B cell (primary cell): ENCODE measurements around the gene KIF4A. TPM values are rescaled to one million over a fixed set of nuclear protein-coding genes. Genes with fewer than 3 reads are reported as not detected.

Source experiments
- ATAC-seq: fragments of 200-7000 bp; cut with Tn5 transposase; one replicate; pipeline ENCODE4 v1.10.0; 2021; ENCODE audit warnings: low read depth, mild to moderate bottlenecking, moderate number of reproducible peaks, moderate library complexity
- CTCF ChIA-PET: fragments of 350-600 bp; sonication (Branson Sonifier 250); formaldehyde crosslinking; loops from one replicate; lab custom pipeline; 2021; ENCODE audit warnings: antibody characterized with exemption, inconsistent platforms; lab: Charles Lee
- POLR2A ChIA-PET: fragments of 350-600 bp; sonication (Branson Sonifier 250); formaldehyde crosslinking; loops from one replicate; lab custom pipeline; 2021; ENCODE audit warnings: antibody characterized with exemption; lab: Charles Lee
- DNase-seq: peaks from one replicate; pipeline ENCODE4 v3.0.0; 2013
- H2AFZ ChIP-seq: 2 replicates; pipeline ENCODE4 v1.6.1; 2012; ENCODE audit warnings: mild to moderate bottlenecking, low read depth, low read length; ENCODE audit not compliant: insufficient read depth, poor library complexity, severe bottlenecking
- H3K27ac ChIP-seq, 2 donors: 1 replicate in 1 of 2; 2 replicates in 1 of 2; pipeline ENCODE4 v1.5.1; 2012 to 2013; ENCODE audit warnings: low read length in 2 of 2, mild to moderate bottlenecking in 2 of 2, moderate library complexity in 1 of 2
- H3K27me3 ChIP-seq, 4 experiments: fragments of 200-600 bp in 1 of 4; sonication (generic) in 1 of 4; replicated peaks in 1 of 4; 1 replicate in 2 of 4; 2 replicates in 2 of 4; pipeline versions ENCODE4 v1.6.1 to v1.7.0; 2013 to 2016; ENCODE audit warnings: low read length in 3 of 4, mild to moderate bottlenecking in 2 of 4, mixed read lengths in 1 of 4, moderate library complexity in 1 of 4; ENCODE audit not compliant: insufficient read depth in 4 of 4, control insufficient read depth in 3 of 4; ENCODE audit errors: control extremely low read depth in 1 of 4
- H3K36me3 ChIP-seq, 2 experiments: replicated peaks in 1 of 2; 1 replicate in 1 of 2; 2 replicates in 1 of 2; pipeline versions ENCODE4 v1.6.1 to v1.7.1; 2013; ENCODE audit warnings: low read length in 1 of 2; ENCODE audit not compliant: insufficient read depth in 2 of 2, control insufficient read depth in 1 of 2; ENCODE audit errors: control extremely low read depth in 1 of 2, extremely low read depth in 1 of 2
- H3K4me1 ChIP-seq, 2 donors: fragments of 200-600 bp in 1 of 2; sonication (generic) in 1 of 2; 1 replicate in 1 of 2; 2 replicates in 1 of 2; pipeline versions ENCODE4 v1.5.1 to v1.6.1; 2013 to 2017; ENCODE audit warnings: low read length in 2 of 2; ENCODE audit not compliant: control insufficient read depth in 2 of 2, insufficient read depth in 2 of 2
- H3K4me2 ChIP-seq: replicated peaks from 2 replicates; pipeline ENCODE3; 2012; ENCODE audit warnings: mild to moderate bottlenecking, low read depth, low read length; ENCODE audit not compliant: poor library complexity, severe bottlenecking
- H3K4me3 ChIP-seq, 5 experiments: fragments of 200-600 bp in 1 of 5; sonication (generic) in 1 of 5; 1 replicate in 3 of 5; 2 replicates in 2 of 5; pipeline versions ENCODE4 v1.5.1 to v1.7.0; 2011 to 2016; ENCODE audit warnings: low read length in 4 of 5, mild to moderate bottlenecking in 4 of 5, low read depth in 2 of 5, control low read depth in 1 of 5, moderate library complexity in 1 of 5; ENCODE audit not compliant: insufficient read depth in 1 of 5; ENCODE audit errors: control extremely low read depth in 1 of 5, extremely low read depth in 1 of 5
- H3K79me2 ChIP-seq: fragments of 200-600 bp; sonication (generic); one replicate; pipeline ENCODE4 v1.6.0; 2016; ENCODE audit warnings: low read length; ENCODE audit not compliant: control insufficient read depth, insufficient read depth
- H3K9ac ChIP-seq: fragments of 200-600 bp; sonication (generic); 2 replicates; pipeline ENCODE4 v1.6.1; 2017; ENCODE audit warnings: mild to moderate bottlenecking, low read length, moderate library complexity
- H3K9me3 ChIP-seq, 3 donors: one replicate each; pipeline versions ENCODE4 v1.6.1 to v1.7.1; 2013; ENCODE audit warnings: low read length in 2 of 3; ENCODE audit not compliant: control insufficient read depth in 2 of 3, insufficient read depth in 1 of 3; ENCODE audit errors: control extremely low read depth in 1 of 3
- H4K20me1 ChIP-seq: 2 replicates; pipeline ENCODE4 v1.6.0; 2012; ENCODE audit warnings: mild to moderate bottlenecking, low read length; ENCODE audit not compliant: insufficient read depth, control insufficient read depth, poor library complexity, severe bottlenecking
- H3K27ac Mint-ChIP-seq: one replicate; pipeline ENCODE4 v1.8.0; 2021; ENCODE audit warnings: mixed read lengths
- H3K27me3 Mint-ChIP-seq: one replicate; pipeline ENCODE4 v1.8.0; 2021; ENCODE audit warnings: mixed read lengths
- H3K4me1 Mint-ChIP-seq: one replicate; pipeline ENCODE4 v1.8.0; 2021; ENCODE audit warnings: mixed read lengths
- H3K4me3 Mint-ChIP-seq: one replicate; pipeline ENCODE4 v1.8.0; 2021; ENCODE audit warnings: mixed read lengths
- H3K9me3 Mint-ChIP-seq: one replicate; pipeline ENCODE4 v1.8.0; 2022; ENCODE audit warnings: mixed read lengths; ENCODE audit not compliant: insufficient read depth
- CTCF ChIP-seq: fragments of 200-600 bp; IDR thresholded peaks from one replicate; pipeline ENCODE4 v1.8.0; 2022; ENCODE audit warnings: antibody characterized with exemption, mild to moderate bottlenecking
- EZH2 ChIP-seq: IDR thresholded peaks from 2 replicates; pipeline ENCODE4 v1.6.1; 2012; ENCODE audit warnings: borderline replicate concordance, low read depth, mild to moderate bottlenecking, moderate library complexity, low read length; ENCODE audit not compliant: insufficient read depth, poor library complexity, severe bottlenecking
- WGBS: methylation state at CpG from one replicate; pipeline ENCODE4 v1.1.5; 2013; ENCODE audit warnings: missing lambda C conversion rate; ENCODE audit not compliant: insufficient coverage; 5-methylcytosine and 5-hydroxymethylcytosine counted together
- intact Hi-C: fragments of 100-400 bp; cut with micrococcal nuclease; formaldehyde crosslinking; loops from one replicate; pipeline ENCODE4 v1.10.0; 2022
- polyA plus RNA-seq: library from polyadenylated mRNA; depleted of rRNA; stranded (reverse); fragments of >200 nt; gene quantifications from 2 replicates; pipeline ENCODE4 v1.2.3, GENCODE V29; 2012
- total RNA-seq, 2 donors: library from RNA; stranded (reverse); fragments of 120-200 nt in 1 of 2; gene quantifications; 1 replicate in 1 of 2; 2 replicates in 1 of 2; pipeline versions ENCODE4 v1.2.3 to v1.2.4, GENCODE V29; 2013 to 2022

KIF4A gene
- total and polyA plus RNA-seq, 2 donors (not counting 1 experiment from before 2014, with no cell fraction given): 0.06 to 0.07 TPM

DNA sequence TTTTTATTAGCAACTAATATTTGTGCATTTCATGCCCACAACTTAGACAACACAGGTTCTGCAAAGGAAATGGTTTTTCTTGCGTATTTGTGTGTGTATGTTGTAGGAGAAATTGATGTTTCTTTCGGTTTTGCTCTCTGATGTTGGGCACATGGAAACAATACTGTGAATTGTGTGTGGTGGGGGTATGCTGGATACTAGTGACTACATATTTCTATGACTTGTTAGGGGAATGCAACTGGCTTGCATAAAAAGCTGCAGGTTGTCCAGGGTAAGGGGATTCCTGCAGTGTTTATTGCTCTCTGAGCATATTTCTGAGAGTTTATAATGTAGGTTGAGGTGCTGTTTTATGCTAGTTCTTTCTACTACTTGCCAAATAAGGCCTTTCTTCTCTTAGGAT is 166.4 kb downstream of the KIF4A start:
- Histone ChIP-seq H3K27ac (no peak overlapping the region), H3K9ac (no peak overlapping the region), H3K4me3 (peak overlapping the region in 1 of 5 experiments; percentile 54), H3K79me2 (no peaks in the 10 kb centered on the region), H3K4me2 (peak overlapping the region; percentile 84), H3K9me3 (no peaks in the 10 kb centered on the region), H3K36me3 (no peaks in the 10 kb centered on the region), H2AFZ (peak overlapping the region; percentile 89), H4K20me1 (no peaks in the 10 kb centered on the region), H3K4me1 (peaks cover 27 to 36% of the 10 kb centered on the region in 2 donors), H3K27me3 (no peaks in the 10 kb centered on the region)
- Mint-ChIP-seq H3K4me3 (peak overlapping the region; percentile 83), H3K9me3 (no peaks in the 10 kb centered on the region), H3K27me3 (no peaks in the 10 kb centered on the region), H3K4me1 (peaks cover 40% of the 10 kb centered on the region), H3K27ac (peak overlapping the region; percentile 37)
- ATAC-seq (no peak), DNase-seq (no peak)
- ChIA-PET CTCF (interaction anchor here (1.0 kb wide), 1 partner anchor 19 kb away, joined by 4 read pairs; no protein-coding TSS in a partner anchor), POLR2A (interaction anchor here (1.3 kb wide), 1 partner anchor 22 kb away, joined by 3 read pairs; no protein-coding TSS in a partner anchor)
- WGBS: 30% methylated on average over 2 of the region's 2 CpGs
- intact Hi-C loops: loop anchor here (5.0 to 10.0 kb wide), 2 partner anchors 609 to 741 kb away; partner anchors contain the start of gene SNX12
- TF ChIP-seq EZH2: no peak
- TF ChIP-seq CTCF: no peak

DNA sequence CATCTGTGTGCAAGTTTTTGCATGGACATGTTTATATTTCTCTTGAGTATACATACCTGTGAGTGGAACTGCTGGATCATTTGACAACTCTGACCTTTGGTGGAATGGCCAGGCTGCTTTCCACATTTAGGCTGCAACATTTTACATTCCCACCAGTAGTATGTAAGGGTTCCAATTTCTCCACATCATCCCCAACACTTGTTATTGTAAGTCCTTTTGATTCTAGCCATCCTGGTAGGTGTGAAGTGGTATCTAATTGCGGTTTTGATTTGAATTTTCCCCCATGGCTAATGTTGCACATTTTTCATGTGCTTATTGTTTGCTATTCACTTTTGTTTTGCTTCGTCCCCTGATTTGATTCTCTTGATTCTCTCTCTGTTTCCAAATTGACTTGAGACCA is 171.1 kb downstream of the KIF4A start:
- Histone ChIP-seq H4K20me1 (no peaks in the 10 kb centered on the region), H3K9ac (no peak overlapping the region), H3K4me3 (no peak overlapping the region), H3K4me2 (no peak overlapping the region), H2AFZ (no peak overlapping the region), H3K27ac (no peak overlapping the region), H3K79me2 (no peaks in the 10 kb centered on the region), H3K9me3 (no peaks in the 10 kb centered on the region), H3K36me3 (no peaks in the 10 kb centered on the region), H3K4me1 (peaks cover 5% of the 10 kb centered on the region in 2 donors), H3K27me3 (no peaks in the 10 kb centered on the region)
- CTCF ChIA-PET: no interaction called here
- POLR2A ChIA-PET: no interaction called here
- no peak for TF ChIP-seq CTCF
- TF ChIP-seq EZH2: no peak
- H3K4me3 Mint-ChIP-seq: no peak overlapping the region
- intact Hi-C loops: no loop called here
- H3K9me3 Mint-ChIP-seq: no peaks in the 10 kb centered on the region
- H3K4me1 Mint-ChIP-seq: peaks cover 9% of the 10 kb centered on the region
- ATAC-seq (no peak), DNase-seq (no peak)
- no peaks in the 10 kb centered on the region for H3K27me3 Mint-ChIP-seq
- no CpG with 5 or more reads among the region's 2 CpGs for WGBS
- H3K27ac Mint-ChIP-seq: no peak overlapping the region
